Left lung (tissue), 10 donors: ENCODE data around the gene SH3BP5. TPM values are rescaled to one million over a fixed set of nuclear protein-coding genes. Genes with fewer than 3 reads are reported as not detected.
A peak's percentile ranks its signal among the peaks of the same experiment; 100 is the strongest.

Experiments
- ATAC-seq: fragments of 200-7000 bp; cut with Tn5 transposase; one replicate; pipeline ENCODE4 v1.9.1; 2020; ENCODE audit warnings: moderate library complexity
- DNase-seq, 4 donors: peaks; one replicate each; pipeline ENCODE4 v3.0.0-alpha.2; 2013 to 2020
- H3K27ac ChIP-seq, 2 donors: fragments of 200-600 bp; sonication (generic) in 1 of 2; one replicate each; pipeline versions ENCODE4 v1.5.0 to v1.8.0; 2020 to 2021
- H3K27me3 ChIP-seq, 2 donors: fragments of 200-600 bp; sonication (generic) in 1 of 2; one replicate each; pipeline versions ENCODE4 v1.5.0 to v1.8.0; 2020 to 2021
- H3K36me3 ChIP-seq, 2 donors: fragments of 200-600 bp; sonication (generic) in 1 of 2; one replicate each; pipeline versions ENCODE4 v1.5.0 to v1.8.0; 2020 to 2021
- H3K4me1 ChIP-seq, 2 donors: fragments of 200-600 bp; one replicate each; pipeline ENCODE4 v1.8.0; 2021
- H3K4me3 ChIP-seq, 2 donors: fragments of 200-600 bp; sonication (generic) in 1 of 2; one replicate each; pipeline versions ENCODE4 v1.5.0 to v1.8.0; 2020 to 2021; ENCODE audit warnings: mild to moderate bottlenecking in 1 of 2
- H3K9me3 ChIP-seq, 2 donors: fragments of 200-600 bp; sonication (generic) in 1 of 2; one replicate each; pipeline versions ENCODE4 v1.5.0 to v1.8.0; 2020 to 2021
- intact Hi-C, 2 donors: fragments of 100-400 bp; cut with DNase I; formaldehyde crosslinking; loops; one replicate each; pipeline versions ENCODE4 v1.11.2 to v1.14.2; 2022
- polyA plus RNA-seq, 6 donors: library from polyadenylated mRNA; unstranded; fragments of 120-200 nt; gene quantifications; one replicate each; pipeline ENCODE4 v1.2.1, GENCODE V29; 2013; ENCODE audit not compliant: insufficient read length in 6 of 6
- total RNA-seq, 2 donors: library from RNA; stranded (reverse); fragmentation: NEBNext Ultra II Directional; extraction: Animal tissue kit (Norgen Biotek cat#: 25700); gene quantifications; one replicate each; pipeline ENCODE4 v1.2.1, GENCODE V29; 2021
- TF ChIP-seq, protein P1 (sequence below), 2 donors: fragments of 200-600 bp; sonication (generic) in 1 of 2; IDR thresholded peaks; one replicate each; pipeline versions ENCODE4 v1.5.0 to v1.8.0; 2021; ENCODE audit warnings: antibody characterized with exemption in 2 of 2
- donor health status: DM: no; HTN: yes; CAD: no.
- donor health status: DM: no; HTN: no; CAD: no.

SH3BP5 gene
- total and polyA plus RNA-seq, 8 donors: 53.3 to 65.5 (median 60.9) TPM

DNA sequence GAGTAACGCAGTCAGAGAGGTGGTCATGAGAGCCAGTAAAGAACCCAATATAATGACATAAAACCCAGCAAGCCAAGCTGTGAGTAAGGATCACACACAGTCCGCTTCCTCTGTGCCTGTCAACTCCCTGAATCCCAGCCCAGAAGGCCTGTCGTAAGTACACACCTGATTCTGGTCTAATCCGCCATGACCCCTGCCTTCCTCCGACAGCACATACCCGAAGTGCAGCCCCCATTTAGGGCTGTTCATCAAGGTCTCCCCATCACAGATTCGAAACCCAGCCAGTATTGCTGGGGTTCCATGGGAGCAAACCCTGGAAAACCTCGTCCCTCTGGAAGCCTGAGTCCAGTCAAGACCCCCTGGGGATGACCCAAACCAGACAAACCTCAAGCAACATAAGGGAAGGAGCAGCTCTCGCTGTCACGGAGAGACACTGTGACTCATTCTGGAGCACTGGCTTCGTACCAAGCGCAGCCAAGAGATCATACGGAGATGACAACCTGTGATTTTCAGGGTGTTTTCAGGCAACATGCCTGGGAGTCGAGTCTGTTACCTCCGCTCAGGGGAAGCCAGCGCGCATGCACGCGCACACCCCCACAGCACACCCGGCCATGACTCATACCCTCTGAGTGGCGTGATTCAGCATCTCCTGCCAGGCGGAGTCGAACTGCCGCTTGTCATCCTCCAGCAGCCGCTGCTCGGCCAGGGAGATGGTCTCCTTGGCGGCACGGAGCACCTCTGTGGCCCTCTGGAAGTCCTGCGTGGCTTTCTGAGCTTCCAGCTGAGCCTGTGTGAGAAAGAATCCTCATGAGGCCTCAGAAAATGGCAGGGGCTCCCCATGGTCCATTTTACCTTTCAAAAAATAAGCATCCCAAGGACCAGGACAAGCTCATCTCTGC is 63.0 kb downstream of the SH3BP5 start:
- ATAC-seq: peak; percentile 67
- H3K36me3 ChIP-seq: peaks cover 0 to 19% of the 10 kb centered on the region in 2 donors
- H3K9me3 ChIP-seq: no peaks in the 10 kb centered on the region
- H3K4me3 ChIP-seq: no peak overlapping the region
- peak overlapping the region; percentile 44 to 81 for H3K27ac ChIP-seq
- TF ChIP-seq, protein P1, sequence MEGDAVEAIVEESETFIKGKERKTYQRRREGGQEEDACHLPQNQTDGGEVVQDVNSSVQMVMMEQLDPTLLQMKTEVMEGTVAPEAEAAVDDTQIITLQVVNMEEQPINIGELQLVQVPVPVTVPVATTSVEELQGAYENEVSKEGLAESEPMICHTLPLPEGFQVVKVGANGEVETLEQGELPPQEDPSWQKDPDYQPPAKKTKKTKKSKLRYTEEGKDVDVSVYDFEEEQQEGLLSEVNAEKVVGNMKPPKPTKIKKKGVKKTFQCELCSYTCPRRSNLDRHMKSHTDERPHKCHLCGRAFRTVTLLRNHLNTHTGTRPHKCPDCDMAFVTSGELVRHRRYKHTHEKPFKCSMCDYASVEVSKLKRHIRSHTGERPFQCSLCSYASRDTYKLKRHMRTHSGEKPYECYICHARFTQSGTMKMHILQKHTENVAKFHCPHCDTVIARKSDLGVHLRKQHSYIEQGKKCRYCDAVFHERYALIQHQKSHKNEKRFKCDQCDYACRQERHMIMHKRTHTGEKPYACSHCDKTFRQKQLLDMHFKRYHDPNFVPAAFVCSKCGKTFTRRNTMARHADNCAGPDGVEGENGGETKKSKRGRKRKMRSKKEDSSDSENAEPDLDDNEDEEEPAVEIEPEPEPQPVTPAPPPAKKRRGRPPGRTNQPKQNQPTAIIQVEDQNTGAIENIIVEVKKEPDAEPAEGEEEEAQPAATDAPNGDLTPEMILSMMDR (IDR thresholded peaks at IDR 0.05): no peak
- no peaks in the 10 kb centered on the region for H3K27me3 ChIP-seq
- peak in 2 of 4 donors; percentile 90 to 96 for DNase-seq
- intact Hi-C loops: loop anchor here (5.0 to 10.0 kb wide), 3 partner anchors 63 to 115 kb away; partner anchors contain the start of gene SH3BP5 (in 1 of the 2)
- H3K4me1 ChIP-seq: peaks cover 12 to 80% of the 10 kb centered on the region in 2 donors

DNA sequence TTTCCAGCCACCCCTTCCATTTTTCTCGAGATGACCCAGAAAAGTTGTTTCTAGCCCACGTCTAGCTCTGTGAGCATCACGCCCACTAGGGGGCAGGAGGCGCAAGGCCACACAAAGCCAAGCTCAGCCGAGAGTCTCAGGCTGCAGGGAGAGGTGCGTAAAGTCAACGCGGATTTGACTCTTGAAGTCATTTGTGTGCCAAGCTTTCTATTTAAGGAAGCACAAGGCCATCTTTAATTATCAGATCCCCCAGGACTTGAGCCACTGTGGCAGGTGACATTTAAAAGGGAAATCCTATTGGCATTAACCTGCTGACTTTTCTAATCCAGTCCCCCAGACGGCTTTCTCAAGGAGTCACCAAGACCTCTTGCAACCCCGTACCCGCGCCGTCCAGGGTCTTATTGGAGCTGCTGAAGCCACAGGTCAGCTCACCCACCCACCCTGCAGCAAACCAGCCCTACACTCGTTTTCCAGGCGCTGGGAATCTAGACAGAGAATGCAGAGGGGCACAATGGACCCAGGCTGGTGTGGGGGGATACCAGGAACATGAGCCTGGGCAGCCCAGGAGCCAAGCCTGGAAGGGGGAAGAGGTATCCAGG is 64.3 kb downstream of the SH3BP5 start:
- H3K4me1 ChIP-seq: peaks cover 12 to 69% of the 10 kb centered on the region in 2 donors

DNA sequence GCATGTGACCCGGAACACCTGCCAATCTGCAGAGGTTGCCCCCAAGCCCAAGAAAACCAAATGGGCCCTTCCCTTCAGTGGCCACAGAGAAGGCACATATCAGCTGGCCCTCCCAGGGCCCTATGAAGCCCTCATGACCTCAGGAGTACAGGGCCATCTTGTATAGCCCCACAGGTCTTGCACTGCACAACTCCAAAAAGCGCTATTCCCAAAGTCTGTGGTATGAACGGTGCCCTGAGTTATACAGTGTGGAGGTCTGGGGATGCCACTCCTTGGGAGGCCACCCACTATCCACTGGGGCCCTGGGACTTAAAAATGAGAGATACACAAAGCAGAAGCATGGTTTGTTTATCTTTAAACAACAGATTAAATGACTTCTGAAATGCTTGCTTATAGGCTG is 64.9 kb downstream of the SH3BP5 start:
- intact Hi-C loops: loop anchor here (5.0 to 10.0 kb wide), 3 partner anchors 65 to 117 kb away; partner anchors contain the start of gene SH3BP5 (in 1 of the 2)
- Histone ChIP-seq H3K4me1 (peaks cover 12 to 63% of the 10 kb centered on the region in 2 donors), H3K27me3 (no peaks in the 10 kb centered on the region), H3K36me3 (peaks cover 0 to 19% of the 10 kb centered on the region in 2 donors), H3K4me3 (no peak overlapping the region), H3K27ac (peak overlapping the region in 1 of 2 donors; percentile 81), H3K9me3 (no peaks in the 10 kb centered on the region)
- DNase-seq: no peak
- no peak for ATAC-seq
- TF ChIP-seq, protein P1 (IDR thresholded peaks at IDR 0.05): no peak

More for the DNA sequence above, 64.3 kb downstream of the SH3BP5 start:
- DNase-seq (peak; percentile 74 to 94 (median 90)), ATAC-seq (peak; percentile 90)
- no peak overlapping the region for H3K4me3 ChIP-seq
- H3K36me3 ChIP-seq: peaks cover 0 to 19% of the 10 kb centered on the region in 2 donors
- H3K27me3 ChIP-seq: no peaks in the 10 kb centered on the region
- intact Hi-C loops: loop anchor here (5.0 to 10.0 kb wide), 3 partner anchors 64 to 117 kb away; partner anchors contain the start of gene SH3BP5 (in 1 of the 2)
- no peaks in the 10 kb centered on the region for H3K9me3 ChIP-seq
- TF ChIP-seq, protein P1 (IDR thresholded peaks at IDR 0.05): peak; percentile 86 to 91
- H3K27ac ChIP-seq: peak overlapping the region in 1 of 2 donors; percentile 81

DNA sequence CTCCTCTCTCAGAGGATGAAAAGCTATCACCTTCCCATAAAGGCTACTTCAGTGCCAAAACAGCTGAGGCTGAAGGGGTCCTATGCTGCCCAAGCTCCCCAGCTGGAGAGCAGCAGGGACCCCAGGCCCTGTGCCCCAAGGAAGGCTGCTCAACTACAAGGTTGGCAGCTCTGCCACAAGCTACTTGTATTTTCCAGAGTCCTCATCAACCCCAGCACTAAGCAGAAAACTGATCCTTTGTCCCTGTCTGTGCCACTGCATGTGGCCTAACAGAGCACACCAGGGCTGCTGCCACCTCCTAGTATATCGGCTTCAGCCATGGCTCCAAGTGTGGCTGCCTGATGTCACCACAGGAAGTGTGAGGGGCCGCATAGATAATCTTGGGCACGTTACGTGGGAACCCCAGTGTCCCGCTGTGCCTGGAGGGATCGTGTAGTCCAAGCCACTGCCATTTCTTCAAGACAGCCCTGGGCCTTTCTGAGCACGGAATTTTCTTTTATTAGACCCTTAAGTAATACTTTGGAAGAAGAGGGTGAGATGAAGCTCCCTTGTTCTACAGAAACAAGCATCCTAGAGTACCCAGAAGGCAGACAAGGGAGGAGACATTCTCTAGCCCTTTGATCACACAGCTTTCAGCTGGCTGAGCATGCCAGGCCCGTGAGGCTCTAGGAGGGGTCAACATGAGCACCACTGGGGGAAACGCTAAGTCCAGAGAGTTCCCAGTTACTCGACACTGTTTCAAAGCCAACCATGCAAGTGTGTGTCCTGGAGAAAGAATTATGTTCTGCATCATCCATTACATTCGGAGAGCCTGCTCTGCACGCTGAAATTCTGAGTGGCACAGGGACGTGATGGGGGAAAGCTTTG is 65.6 kb downstream of the SH3BP5 start:
- H3K4me1 ChIP-seq: peaks cover 12 to 56% of the 10 kb centered on the region in 2 donors
- no peak overlapping the region for H3K4me3 ChIP-seq
- no peaks in the 10 kb centered on the region for H3K27me3 ChIP-seq
- peaks cover 0 to 24% of the 10 kb centered on the region in 2 donors for H3K36me3 ChIP-seq
- intact Hi-C loops: loop anchor here (5.0 to 10.0 kb wide), 3 partner anchors 66 to 118 kb away; partner anchors contain the start of gene SH3BP5 (in 1 of the 2)
- H3K9me3 ChIP-seq: no peaks in the 10 kb centered on the region
- DNase-seq (peak in 1 of 4 donors; percentile 43), ATAC-seq (no peak)
- TF ChIP-seq, protein P1 (IDR thresholded peaks at IDR 0.05): no peak
- peak overlapping the region in 1 of 2 donors; percentile 81 for H3K27ac ChIP-seq
